OCI-LY1 (cell line): ENCODE measurements around the gene TCF4.

Experiments
- H2AFZ ChIP-seq: fragments of 200-600 bp; sonication (generic), shearing (Covaris generic); 2 replicates; pipeline ENCODE4 v1.6.0; 2014; ENCODE audit warnings: antibody characterized with exemption, mild to moderate bottlenecking, low read length
- H3F3A ChIP-seq: fragments of 200-600 bp; sonication (generic), shearing (Covaris generic); 2 replicates; pipeline ENCODE4 v1.6.0; 2014; ENCODE audit warnings: mild to moderate bottlenecking, antibody characterized with exemption, low read length, moderate library complexity; ENCODE audit not compliant: insufficient read depth
- H3K27ac ChIP-seq: fragments of 200-600 bp; sonication (generic); 2 replicates; pipeline ENCODE4 v1.5.1; 2014; ENCODE audit warnings: low read length, mixed run types, mild to moderate bottlenecking, low read depth; ENCODE audit not compliant: poor library complexity, severe bottlenecking
- H3K27me3 ChIP-seq: fragments of 200-600 bp; sonication (generic); 2 replicates; pipeline ENCODE4 v1.6.0; 2014; ENCODE audit warnings: antibody characterized with exemption, mild to moderate bottlenecking, low read length, moderate library complexity; ENCODE audit not compliant: insufficient read depth
- H3K36me3 ChIP-seq: fragments of 200-600 bp; sonication (generic); 2 replicates; pipeline ENCODE4 v1.6.1; 2014; ENCODE audit warnings: mild to moderate bottlenecking, antibody characterized with exemption, low read length, moderate library complexity, mixed read lengths; ENCODE audit not compliant: insufficient read depth
- H3K4me1 ChIP-seq: fragments of 200-600 bp; sonication (generic); 2 replicates; pipeline ENCODE4 v1.5.1; 2014; ENCODE audit warnings: mild to moderate bottlenecking, low read length, moderate library complexity; ENCODE audit not compliant: insufficient read depth, severe bottlenecking
- H3K4me2 ChIP-seq: fragments of 200-600 bp; sonication (generic), shearing (Covaris generic); 2 replicates; pipeline ENCODE4 v1.6.1; 2014; ENCODE audit warnings: low read length
- H3K4me3 ChIP-seq: fragments of 200-600 bp; sonication (generic); 2 replicates; pipeline ENCODE4 v1.5.1; 2014; ENCODE audit warnings: low read length, low read depth, mild to moderate bottlenecking, mixed read lengths; ENCODE audit not compliant: poor library complexity, severe bottlenecking
- H3K79me2 ChIP-seq: fragments of 200-600 bp; shearing (Covaris generic); 2 replicates; pipeline ENCODE4 v1.6.1; 2016; ENCODE audit warnings: mixed run types, low read length, mixed read lengths; ENCODE audit not compliant: insufficient read depth
- H3K9ac ChIP-seq: fragments of 200-600 bp; sonication (generic), shearing (Covaris generic); 2 replicates; pipeline ENCODE4 v1.6.1; 2014; ENCODE audit warnings: mild to moderate bottlenecking, low read length, mixed read lengths
- H3K9me2 ChIP-seq: fragments of 200-600 bp; sonication (generic), shearing (Covaris generic); 2 replicates; pipeline ENCODE4 v1.6.1; 2014; ENCODE audit warnings: low read depth, mild to moderate bottlenecking, low read length, mixed read lengths
- H3K9me3 ChIP-seq: fragments of 200-600 bp; shearing (Covaris generic); 2 replicates; pipeline ENCODE4 v1.6.1; 2014; ENCODE audit warnings: low read length, mixed read lengths
- H4K20me1 ChIP-seq: fragments of 200-600 bp; sonication (generic), shearing (Covaris generic); 2 replicates; pipeline ENCODE4 v1.6.0; 2016; ENCODE audit warnings: mild to moderate bottlenecking, low read length; ENCODE audit not compliant: insufficient read depth
- CTCF ChIP-seq: fragments of 200-600 bp; sonication (generic), shearing (Covaris generic); IDR thresholded peaks from 2 replicates; pipeline ENCODE4 v1.5.1; 2017; ENCODE audit warnings: mild to moderate bottlenecking, antibody characterized with exemption, low read length, moderate library complexity, mixed read lengths
- EZH2 ChIP-seq: fragments of 200-600 bp; sonication (generic), shearing (Covaris generic); IDR thresholded peaks from 2 replicates; pipeline ENCODE4 v1.8.0; 2017; ENCODE audit warnings: borderline replicate concordance, mixed run types, mild to moderate bottlenecking, antibody characterized with exemption, low read length, moderate library complexity, mixed read lengths

The TCF4 gene

GRCh38 chr18:55310044-55310676 is 277.8 kb downstream of the TCF4 start:
- Histone ChIP-seq H3K79me2 (peaks cover 54% of the 10 kb centered on the region), H4K20me1 (no peaks in the 10 kb centered on the region), H2AFZ (no peak overlapping the region), H3K27me3 (no peaks in the 10 kb centered on the region), H3K4me2 (no peak overlapping the region), H3K36me3 (peaks cover 6% of the 10 kb centered on the region), H3K9me3 (no peaks in the 10 kb centered on the region), H3F3A (no peaks in the 10 kb centered on the region), H3K9me2 (no peaks in the 10 kb centered on the region), H3K4me1 (peaks cover 28% of the 10 kb centered on the region), H3K27ac (no peak overlapping the region), H3K9ac (no peak overlapping the region), H3K4me3 (no peak overlapping the region)
- TF ChIP-seq EZH2 (no peak), CTCF (no peak)

GRCh38 chr18:55309249-55309648 is 278.7 kb downstream of the TCF4 start:
- H3K4me1 ChIP-seq: peaks cover 20% of the 10 kb centered on the region

GRCh38 chr18:55307505-55307904 is 280.5 kb downstream of the TCF4 start:
- H3K4me1 ChIP-seq: peaks cover 6% of the 10 kb centered on the region
- H3K36me3 ChIP-seq: peaks cover 12% of the 10 kb centered on the region
- H2AFZ ChIP-seq: no peak overlapping the region
- H3K27ac ChIP-seq: no peak overlapping the region
- H3F3A ChIP-seq: no peaks in the 10 kb centered on the region; the same call in 1 of the 2 replicates
- H3K9ac ChIP-seq: no peak overlapping the region
- TF ChIP-seq CTCF: no peak
- TF ChIP-seq EZH2: no peak
- H3K9me2 ChIP-seq: no peaks in the 10 kb centered on the region
- no peaks in the 10 kb centered on the region for H3K27me3 ChIP-seq
- peaks cover 49% of the 10 kb centered on the region for H3K79me2 ChIP-seq
- no peak overlapping the region for H3K4me2 ChIP-seq
- H3K4me3 ChIP-seq: no peak overlapping the region
- no peaks in the 10 kb centered on the region for H4K20me1 ChIP-seq
- H3K9me3 ChIP-seq: no peaks in the 10 kb centered on the region

More at GRCh38 chr18:55309249-55309648, 278.7 kb downstream of the TCF4 start:
- Histone ChIP-seq H3K9me3 (no peaks in the 10 kb centered on the region), H3K27me3 (no peaks in the 10 kb centered on the region), H3K27ac (no peak overlapping the region), H3K9ac (no peak overlapping the region), H3K79me2 (peaks cover 54% of the 10 kb centered on the region), H3K36me3 (peaks cover 6% of the 10 kb centered on the region), H3K9me2 (no peaks in the 10 kb centered on the region), H3K4me3 (no peak overlapping the region), H3F3A (no peaks in the 10 kb centered on the region; the same call in 1 of the 2 replicates), H3K4me2 (no peak overlapping the region), H2AFZ (no peak overlapping the region), H4K20me1 (no peaks in the 10 kb centered on the region)
- TF ChIP-seq CTCF: no peak
